UCSD-AML1 (cell line): Measurements from ENCODE around the gene NMUR2.

Experiments
- DNase-seq: peaks from one replicate; lab custom pipeline; 2025; ENCODE audit not compliant: unreplicated experiment; lab: John Stamatoyannopoulos, UW

The NMUR2 gene, protein sequence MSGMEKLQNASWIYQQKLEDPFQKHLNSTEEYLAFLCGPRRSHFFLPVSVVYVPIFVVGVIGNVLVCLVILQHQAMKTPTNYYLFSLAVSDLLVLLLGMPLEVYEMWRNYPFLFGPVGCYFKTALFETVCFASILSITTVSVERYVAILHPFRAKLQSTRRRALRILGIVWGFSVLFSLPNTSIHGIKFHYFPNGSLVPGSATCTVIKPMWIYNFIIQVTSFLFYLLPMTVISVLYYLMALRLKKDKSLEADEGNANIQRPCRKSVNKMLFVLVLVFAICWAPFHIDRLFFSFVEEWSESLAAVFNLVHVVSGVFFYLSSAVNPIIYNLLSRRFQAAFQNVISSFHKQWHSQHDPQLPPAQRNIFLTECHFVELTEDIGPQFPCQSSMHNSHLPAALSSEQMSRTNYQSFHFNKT

DNA sequence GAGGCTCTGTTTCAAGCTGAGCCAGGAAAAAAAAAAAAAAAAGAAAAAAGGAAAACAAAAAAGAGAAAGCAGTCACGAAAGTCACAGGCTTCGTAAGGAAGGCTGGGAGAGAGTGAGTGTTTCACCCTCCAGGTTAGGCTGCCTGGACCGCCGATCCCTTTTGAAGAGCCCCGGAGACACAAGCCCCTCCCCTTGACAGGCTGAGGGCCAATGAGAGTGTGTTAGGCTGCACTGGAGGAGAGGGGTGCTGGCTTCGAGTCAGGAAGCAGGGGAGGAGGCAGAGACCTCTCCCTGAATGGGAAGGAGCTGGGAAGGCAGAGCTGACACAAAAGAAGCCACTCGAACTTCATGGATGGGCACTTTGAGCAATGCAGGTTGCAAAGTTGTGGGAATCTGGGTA is at the start of gene NMUR2:
TSS of gene NMUR2 (minus strand) at position 135 of the 400 bp plus-strand sequence. CDS start 166 bp downstream, outside the sequence.
- no peak for DNase-seq

GRCh38 chr5:152443935-152444334 is 38.9 kb upstream of the NMUR2 start:
- DNase-seq: no peak

GRCh38 chr5:152439791-152440190 is 34.7 kb upstream of the NMUR2 start:
- DNase-seq: no peak

- DNase-seq: no peak
Measured at GRCh38 chr5:152437866-152438265, 32.8 kb upstream of the NMUR2 start.

- no peak for DNase-seq
Measured at GRCh38 chr5:152427721-152428120, 22.6 kb upstream of the NMUR2 start.

GRCh38 chr5:152425083-152425482 is 20.0 kb upstream of the NMUR2 start:
- no peak for DNase-seq

DNA sequence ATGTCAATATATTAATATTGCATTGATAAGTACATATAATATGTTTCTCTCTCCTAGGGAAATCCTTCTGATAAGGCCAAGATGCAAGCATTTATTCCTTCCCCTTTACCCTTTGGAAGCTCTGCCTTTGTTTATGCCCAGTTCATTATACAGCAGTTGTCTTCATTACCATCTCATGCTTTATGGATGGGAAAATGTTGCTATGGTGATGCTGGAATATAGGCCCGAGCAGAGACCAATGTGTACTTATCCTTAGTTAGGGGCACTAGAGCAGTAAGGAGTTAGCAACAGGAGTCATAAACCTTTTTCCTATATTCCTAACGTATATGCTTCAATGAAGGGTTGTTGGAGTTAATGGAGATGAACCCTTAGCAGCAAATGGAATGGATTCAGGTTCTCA is 19.4 kb upstream of the NMUR2 start:
- no peak for DNase-seq

GRCh38 chr5:152422081-152422480 is 17.0 kb upstream of the NMUR2 start:
- no peak for DNase-seq

DNA sequence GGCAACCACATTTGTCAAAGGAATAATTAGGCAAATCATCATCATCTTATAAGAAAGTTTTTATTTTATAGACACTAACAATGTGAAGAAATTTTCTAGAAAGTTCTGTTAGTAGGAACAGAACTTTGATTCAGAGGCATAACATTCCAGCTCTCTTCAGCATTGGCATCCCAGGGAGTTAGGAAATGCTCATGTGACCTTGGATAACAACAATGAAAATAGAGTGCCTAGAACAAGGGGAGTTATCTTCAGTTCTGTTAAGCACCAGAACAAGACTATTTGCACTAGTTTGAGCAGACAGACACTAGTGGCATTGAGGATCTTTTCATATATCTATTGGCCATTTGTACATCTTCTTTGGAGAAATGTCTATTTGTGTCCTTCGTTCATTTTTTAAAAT is 7.0 kb upstream of the NMUR2 start:
- DNase-seq: no peak

GRCh38 chr5:152406082-152406481 is 1.0 kb upstream of the NMUR2 start:
- no peak for DNase-seq

DNA sequence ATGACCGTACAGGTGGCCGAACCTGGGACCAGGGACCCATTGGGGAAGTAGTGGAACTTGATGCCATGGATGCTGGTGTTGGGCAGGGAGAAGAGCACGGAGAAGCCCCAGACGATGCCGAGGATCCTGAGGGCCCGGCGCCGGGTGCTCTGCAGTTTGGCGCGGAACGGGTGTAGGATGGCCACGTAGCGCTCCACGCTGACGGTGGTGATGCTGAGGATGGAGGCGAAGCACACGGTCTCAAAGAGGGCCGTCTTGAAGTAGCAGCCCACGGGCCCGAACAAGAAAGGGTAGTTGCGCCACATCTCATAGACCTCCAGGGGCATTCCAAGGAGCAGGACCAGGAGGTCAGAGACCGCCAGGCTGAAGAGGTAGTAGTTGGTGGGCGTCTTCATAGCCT is 585 bp downstream of the NMUR2 start:
- no peak for DNase-seq

GRCh38 chr5:152403046-152403445 is 2.0 kb downstream of the NMUR2 start:
- no peak for DNase-seq

GRCh38 chr5:152400846-152401245 is 4.2 kb downstream of the NMUR2 start:
- DNase-seq: no peak

DNA sequence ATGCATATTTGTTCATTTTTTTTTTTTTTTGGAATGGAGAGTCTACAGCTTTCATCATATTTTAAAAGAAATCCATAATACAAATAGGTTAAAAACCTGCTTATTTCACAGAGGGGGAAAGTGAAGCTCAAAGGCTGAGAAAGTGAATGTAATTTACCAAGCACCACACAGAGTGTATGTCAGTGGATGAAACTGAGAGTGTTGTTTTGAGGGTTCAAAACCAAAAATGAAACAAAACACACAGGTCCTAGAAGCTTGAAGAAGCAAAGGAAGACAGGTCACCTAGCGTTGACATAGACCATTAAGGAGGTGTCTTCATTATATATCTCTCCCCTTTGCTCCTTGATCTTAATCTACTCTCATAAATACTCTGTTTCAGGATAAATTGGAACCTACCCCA is 7.5 kb downstream of the NMUR2 start:
- no peak for DNase-seq

GRCh38 chr5:152393441-152393840 is 11.6 kb downstream of the NMUR2 start:
- no peak for DNase-seq

DNA sequence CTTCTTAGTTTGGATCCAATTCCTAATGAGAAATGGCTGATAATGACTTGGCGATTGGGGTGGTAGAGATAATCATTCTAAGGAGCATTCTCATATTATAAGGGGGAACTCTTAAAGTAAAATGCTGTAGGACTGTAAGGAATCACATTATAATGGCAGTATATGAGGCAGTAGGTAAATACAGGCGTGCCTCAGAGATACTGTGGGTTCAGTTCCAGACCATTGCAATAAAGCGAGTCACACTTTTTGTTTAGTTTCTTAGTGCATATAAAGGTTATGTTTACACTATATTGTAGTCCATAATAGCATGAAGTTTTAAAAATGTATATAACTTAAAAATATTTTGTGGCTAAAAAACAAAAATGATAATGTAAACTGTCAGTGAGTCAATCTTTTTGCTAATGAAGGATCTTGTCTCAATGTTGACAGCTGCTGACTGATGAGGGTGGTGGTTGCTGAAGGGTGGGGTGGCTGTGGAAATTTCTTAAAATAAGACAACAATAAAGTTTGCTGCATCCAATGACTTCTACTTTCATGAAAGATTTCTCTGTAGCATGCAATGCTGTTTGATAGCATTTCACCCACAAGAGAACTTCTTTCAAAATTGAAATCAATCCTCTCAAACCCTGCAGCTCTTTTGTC is 15.8 kb downstream of the NMUR2 start:
- no peak for DNase-seq

DNA sequence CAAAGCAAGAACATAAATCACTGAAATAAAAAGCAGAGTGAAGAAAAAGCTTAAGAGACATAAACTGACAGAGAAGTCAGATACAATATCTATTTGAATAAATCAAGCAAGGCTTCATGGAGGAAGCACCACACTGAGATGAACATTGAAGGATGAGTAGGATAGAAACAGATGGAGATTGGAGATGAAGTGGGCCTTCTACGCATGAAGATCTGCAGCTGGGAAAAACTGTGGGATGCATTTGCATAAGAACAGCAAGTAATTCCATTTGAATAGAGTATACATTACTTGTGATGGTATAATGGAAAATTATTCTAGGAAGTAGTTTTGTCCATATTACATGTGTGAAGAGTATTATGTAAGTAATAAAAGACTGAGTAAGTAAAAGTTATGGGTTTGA is 16.5 kb downstream of the NMUR2 start:
- DNase-seq: no peak

DNA sequence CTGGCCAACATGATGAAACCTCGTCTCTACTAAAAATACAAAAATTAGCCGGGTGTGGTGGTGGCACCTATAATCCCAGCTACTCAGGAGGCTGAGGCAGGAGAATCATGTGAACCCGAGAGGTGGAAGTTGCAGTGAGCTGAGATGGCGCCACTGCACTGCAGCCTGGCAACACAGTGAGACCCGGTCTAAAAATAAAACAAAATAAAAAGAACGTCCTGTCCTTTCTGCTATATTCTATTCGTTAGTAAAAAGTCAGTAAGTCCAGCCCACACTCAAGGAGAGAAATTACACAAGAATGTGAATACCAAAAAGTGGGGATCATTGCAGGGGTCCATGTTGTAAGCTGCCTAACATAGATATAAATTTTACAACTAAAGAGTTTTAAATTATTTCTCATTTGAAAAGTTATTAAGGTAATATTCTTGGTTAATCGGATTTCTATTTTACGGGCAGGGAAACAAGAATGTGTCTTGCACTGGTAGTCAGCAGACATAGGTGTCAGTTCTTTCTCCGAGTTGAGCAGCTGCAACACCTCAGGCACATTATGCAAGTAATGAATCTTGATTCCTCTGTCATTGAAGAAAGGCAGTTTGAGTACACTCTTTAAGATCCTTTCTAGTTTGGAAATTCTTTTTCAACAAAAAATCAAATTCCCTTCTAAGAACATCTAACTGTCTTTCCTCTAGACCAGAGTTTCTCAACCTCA is 24.5 kb downstream of the NMUR2 start:
- DNase-seq: no peak

DNA sequence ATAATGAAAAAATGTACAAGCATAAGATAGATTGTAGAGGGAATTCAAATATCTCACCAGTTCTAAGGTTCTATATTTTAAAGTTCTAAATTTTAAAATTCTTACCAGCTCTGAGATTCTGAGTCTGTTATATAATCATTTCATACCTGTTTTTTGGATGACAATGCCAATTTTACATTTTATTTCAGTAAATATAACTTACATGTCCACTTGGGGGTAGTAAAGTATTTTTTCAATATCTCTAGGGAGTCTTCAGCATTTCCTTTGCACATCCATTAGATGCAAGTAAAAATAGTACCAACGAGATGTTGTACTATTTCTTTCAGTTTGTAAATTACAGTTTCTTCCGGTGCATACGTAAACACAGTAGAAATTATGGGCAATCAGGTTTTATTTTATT is 25.7 kb downstream of the NMUR2 start:
- DNase-seq: no peak

- DNase-seq: no peak
Measured at GRCh38 chr5:152378730-152379129, 26.3 kb downstream of the NMUR2 start.

DNA sequence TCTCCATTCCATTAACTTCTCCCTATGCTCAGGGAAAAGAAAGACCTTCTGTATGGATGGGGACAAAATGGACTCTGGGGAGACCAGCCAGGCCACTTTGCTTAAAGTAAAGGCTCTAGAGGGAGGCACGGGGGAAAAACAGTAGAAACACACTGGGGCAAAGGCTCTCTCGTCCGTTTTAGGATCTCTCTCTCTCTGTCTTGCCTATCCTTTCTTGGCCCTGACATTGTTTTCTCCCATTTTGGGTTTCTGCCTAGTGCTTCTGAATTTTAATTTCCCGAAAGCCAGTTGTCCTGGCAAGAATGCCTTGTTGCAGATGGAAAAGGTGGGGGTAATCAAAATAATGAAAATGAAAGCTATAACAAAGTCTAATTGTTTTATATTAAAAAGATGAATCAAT is 28.2 kb downstream of the NMUR2 start:
- DNase-seq: no peak

DNA sequence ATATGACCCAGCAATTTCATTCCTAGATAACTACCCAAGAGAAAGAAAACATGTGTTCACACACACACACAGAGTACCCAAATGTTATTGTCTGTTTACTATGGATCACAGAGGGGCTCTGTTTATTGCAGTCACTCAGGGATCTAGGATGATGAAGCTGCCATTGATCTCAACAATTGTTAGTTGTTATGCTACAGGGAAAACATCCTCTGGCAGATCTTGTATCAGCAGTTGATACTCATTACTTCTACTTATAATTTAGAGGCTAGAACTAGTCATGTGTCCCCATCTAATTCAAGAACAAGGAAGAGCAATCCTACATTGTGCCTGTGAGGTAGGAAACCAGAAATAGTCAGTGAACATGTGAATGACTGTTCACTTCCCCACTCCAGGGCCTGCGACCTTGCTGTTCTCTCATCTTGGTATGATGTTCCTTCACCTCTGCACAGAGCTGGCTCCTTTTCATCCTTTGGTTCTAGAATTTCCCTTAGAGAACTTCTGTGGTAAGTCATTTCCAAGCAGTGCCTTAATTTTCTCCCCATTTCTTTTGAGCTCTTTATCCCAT is 30.3 kb downstream of the NMUR2 start:
- DNase-seq: no peak
